ENCODE measurements around the gene STKLD1.

The STKLD1 gene

GRCh38 chr9:133406480-133407307, 30.5 kb downstream of the STKLD1 start:
- peak; percentile 40 for FAIRE-seq
- DNase-seq (ENCODE audit: low spot score), result peak; percentile 74

GRCh38 chr9:133408042-133408441, 31.9 kb downstream of the STKLD1 start:
- FAIRE-seq, result no peak
- DNase-seq (ENCODE audit: low spot score), result no peak

- no peak for DNase-seq (ENCODE audit: low spot score)
- no peak for FAIRE-seq
These were observed 39.0 kb downstream of the STKLD1 start for GRCh38 chr9:133415170-133415569.

GRCh38 chr9:133417541-133418461, 41.6 kb downstream of the STKLD1 start, which contains the start of gene REXO4:
Gene REXO4 (minus strand): TSS chr9:133418010. CDS start chr9:133417844, 166 bp downstream.
- FAIRE-seq (no peak), DNase-seq (ENCODE audit: low spot score) (peak; percentile 81)

- DNase-seq (ENCODE audit: low spot score) (no peak), FAIRE-seq (no peak)
These were observed 42.8 kb downstream of the STKLD1 start for GRCh38 chr9:133419005-133419404.

GRCh38 chr9:133420392-133420827, 44.2 kb downstream of the STKLD1 start:
- DNase-seq (ENCODE audit: low spot score) (no peak), FAIRE-seq (no peak)

GRCh38 chr9:133421615-133422542, 45.7 kb downstream of the STKLD1 start, which contains the start of gene ADAMTS13:
Gene ADAMTS13 (plus strand): TSS chr9:133422367. CDS start chr9:133422444, 77 bp downstream.
- no peak for FAIRE-seq
- no peak for DNase-seq (ENCODE audit: low spot score)

GRCh38 chr9:133423216-133423615, 47.0 kb downstream of the STKLD1 start:
- FAIRE-seq (no peak), DNase-seq (ENCODE audit: low spot score) (no peak)

DNA sequence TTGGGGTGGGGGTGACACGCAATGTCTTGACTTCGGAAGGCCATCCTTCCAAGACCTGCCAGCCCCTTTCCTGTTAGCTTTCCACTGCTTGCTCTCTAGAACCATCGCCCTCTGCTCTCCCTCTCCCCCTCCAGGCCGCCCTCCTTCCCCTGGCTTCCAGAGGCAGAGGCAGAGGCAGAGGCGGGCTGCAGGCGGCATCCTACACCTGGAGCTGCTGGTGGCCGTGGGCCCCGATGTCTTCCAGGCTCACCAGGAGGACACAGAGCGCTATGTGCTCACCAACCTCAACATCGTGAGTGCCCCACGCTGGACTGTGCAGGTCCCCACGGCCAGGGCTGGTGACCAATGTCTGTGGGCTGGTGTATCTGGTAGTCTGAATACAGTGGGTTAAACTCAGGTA, 48.0 kb downstream of the STKLD1 start:
- FAIRE-seq (no peak), DNase-seq (ENCODE audit: low spot score) (no peak)

GRCh38 chr9:133425049-133425632, 49.0 kb downstream of the STKLD1 start:
- DNase-seq (ENCODE audit: low spot score), result no peak
- no peak for FAIRE-seq

DNA sequence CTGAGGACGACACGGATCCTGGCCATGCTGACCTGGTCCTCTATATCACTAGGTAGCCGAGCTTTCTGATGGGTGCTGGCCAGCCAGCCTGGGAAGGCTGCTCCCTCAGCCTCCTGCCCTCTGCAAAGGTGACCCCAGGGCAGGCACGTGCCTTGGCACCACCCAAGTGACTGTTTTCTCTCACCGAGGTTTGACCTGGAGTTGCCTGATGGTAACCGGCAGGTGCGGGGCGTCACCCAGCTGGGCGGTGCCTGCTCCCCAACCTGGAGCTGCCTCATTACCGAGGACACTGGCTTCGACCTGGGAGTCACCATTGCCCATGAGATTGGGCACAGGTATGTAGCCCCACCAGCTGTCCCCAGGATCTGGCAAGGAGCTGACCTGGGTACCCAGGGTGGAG, 49.8 kb downstream of the STKLD1 start:
- no peak for DNase-seq (ENCODE audit: low spot score)
- FAIRE-seq, result no peak

- peak; percentile 20 for FAIRE-seq
These were observed 51.6 kb downstream of the STKLD1 start for GRCh38 chr9:133427658-133428348.

GRCh38 chr9:133428617-133429101, 52.5 kb downstream of the STKLD1 start:
- FAIRE-seq, result peak; percentile 70
- peak; percentile 82 for DNase-seq (ENCODE audit: low spot score)

More at GRCh38 chr9:133427658-133428348, 51.6 kb downstream of the STKLD1 start:
- no peak for DNase-seq (ENCODE audit: low spot score)

- FAIRE-seq, result no peak
These were observed 53.0 kb downstream of the STKLD1 start for GRCh38 chr9:133429214-133429613.

DNA sequence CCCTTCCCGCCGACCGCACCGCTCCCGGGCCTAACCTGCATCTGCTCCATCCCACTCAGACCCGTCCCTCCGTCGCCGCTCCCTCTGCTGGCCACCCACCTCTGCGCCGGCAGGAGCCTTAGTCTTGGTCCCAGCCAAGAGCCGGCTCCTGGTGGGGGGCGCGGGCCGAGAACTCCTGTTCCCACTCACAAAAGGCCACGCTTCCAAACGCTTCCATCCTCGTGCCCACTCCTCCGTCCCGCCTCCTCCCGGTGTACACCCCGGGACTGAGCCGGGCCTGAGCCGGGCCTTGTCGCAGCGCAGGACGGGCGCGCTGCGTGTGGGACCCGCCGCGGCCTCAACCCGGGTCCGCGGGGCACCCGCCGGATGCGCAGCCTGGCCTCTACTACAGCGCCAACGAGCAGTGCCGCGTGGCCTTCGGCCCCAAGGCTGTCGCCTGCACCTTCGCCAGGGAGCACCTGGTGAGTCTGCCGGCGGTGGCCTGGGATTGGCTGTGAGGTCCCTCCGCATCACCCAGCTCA, 53.5 kb downstream of the STKLD1 start:
- FAIRE-seq (peak; percentile 40), DNase-seq (ENCODE audit: low spot score) (peak; percentile 46)

More at GRCh38 chr9:133429214-133429613, 53.0 kb downstream of the STKLD1 start:
- DNase-seq (ENCODE audit: low spot score), result no peak

DNA sequence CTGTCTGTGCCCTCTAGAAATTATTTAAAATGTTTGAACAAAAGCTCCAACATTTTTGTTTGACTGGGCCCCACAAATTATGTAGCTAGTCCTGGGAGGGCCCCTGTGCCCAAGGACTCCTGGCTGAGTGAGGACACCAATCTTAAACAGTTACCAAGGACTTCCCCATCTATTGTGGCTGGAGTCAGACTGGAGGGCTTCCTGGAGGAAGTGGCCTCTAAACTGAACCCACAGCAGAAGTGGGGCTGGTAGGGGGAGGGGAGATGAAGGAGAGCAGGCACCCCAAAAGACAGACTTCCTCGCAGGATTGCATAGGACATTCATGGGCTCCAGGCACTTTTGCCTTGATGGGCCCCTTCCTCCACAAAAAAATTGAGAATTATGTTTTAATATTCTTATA, 54.1 kb downstream of the STKLD1 start:
- DNase-seq (ENCODE audit: low spot score) (no peak), FAIRE-seq (no peak)

DNA sequence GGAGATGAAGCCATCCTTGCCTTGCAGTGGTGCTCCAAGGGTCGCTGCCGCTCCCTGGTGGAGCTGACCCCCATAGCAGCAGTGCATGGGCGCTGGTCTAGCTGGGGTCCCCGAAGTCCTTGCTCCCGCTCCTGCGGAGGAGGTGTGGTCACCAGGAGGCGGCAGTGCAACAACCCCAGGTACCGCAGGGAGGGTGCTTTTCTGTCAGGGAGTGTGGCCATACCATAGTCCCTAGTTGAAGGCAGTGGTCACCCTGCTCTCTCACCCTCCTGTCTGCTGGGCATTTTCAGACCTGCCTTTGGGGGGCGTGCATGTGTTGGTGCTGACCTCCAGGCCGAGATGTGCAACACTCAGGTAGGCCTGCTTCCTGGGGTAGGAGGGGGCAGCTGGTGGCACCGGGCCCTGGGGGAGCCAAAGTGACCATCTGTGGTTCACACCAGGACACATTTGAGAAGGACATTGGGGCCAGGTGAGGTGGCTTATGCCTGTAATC, 57.2 kb downstream of the STKLD1 start:
- no peak for FAIRE-seq
- DNase-seq (ENCODE audit: low spot score), result no peak

DNA sequence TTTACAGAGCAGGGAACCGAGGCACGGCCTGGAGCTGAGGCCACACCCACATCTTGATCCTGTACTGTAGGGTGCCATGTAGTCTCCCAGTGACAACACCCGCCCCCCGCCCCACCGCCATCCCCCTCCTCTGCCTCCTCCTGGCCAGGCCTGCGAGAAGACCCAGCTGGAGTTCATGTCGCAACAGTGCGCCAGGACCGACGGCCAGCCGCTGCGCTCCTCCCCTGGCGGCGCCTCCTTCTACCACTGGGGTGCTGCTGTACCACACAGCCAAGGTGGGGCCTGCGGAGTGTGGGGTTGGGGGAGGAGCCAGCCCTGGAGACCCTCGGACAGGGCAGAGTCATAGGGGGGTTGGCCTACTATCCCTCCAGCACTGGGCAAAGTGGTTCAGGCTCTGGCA, 60.5 kb downstream of the STKLD1 start:
- no peak for FAIRE-seq
- no peak for DNase-seq (ENCODE audit: low spot score)
